ENCODE data around the gene DCLK2. TPM values are rescaled to one million over a fixed set of nuclear protein-coding genes. Genes with fewer than 3 reads are reported as not detected.
A peak's percentile ranks its signal among the peaks of the same experiment; 100 is the strongest.

Gene DCLK2
- total RNA-seq, 1 donor from 2014 or later, result 49.2 TPM

DNA sequence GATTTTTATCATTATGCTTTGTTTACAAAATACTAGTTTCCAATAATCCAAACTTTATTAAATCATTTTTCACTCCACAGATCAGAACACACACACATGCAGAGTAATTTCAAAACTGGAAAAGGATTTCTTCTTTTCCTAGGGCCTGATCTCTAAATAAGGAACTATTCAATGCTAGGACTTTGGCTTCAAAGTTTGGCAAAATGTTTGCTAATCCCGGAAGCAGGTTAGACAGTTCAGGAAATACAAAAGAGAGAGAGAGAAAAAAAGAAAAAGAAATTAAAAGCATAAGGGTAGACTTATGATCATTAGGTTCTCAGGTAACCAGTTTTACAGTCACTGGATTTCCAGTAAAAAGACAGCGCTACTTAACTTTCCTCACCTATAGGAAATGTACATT lies 211.0 kb downstream of the DCLK2 start:
- no peak for DNase-seq (ENCODE audit: low spot score in 2 of 2, unreplicated experiment in 2 of 2)
- Mint-ChIP-seq H3K4me1 (peaks cover 19% of the 10 kb centered on the region), H3K9me3 (peaks cover 5% of the 10 kb centered on the region), H3K27me3 (ENCODE audit: low read depth) (no peaks in the 10 kb centered on the region), H3K4me3 (no peak overlapping the region), H3K36me3 (peaks cover 9% of the 10 kb centered on the region), H3K27ac (peak overlapping the region; percentile 71)
- TF ChIP-seq, protein P1, sequence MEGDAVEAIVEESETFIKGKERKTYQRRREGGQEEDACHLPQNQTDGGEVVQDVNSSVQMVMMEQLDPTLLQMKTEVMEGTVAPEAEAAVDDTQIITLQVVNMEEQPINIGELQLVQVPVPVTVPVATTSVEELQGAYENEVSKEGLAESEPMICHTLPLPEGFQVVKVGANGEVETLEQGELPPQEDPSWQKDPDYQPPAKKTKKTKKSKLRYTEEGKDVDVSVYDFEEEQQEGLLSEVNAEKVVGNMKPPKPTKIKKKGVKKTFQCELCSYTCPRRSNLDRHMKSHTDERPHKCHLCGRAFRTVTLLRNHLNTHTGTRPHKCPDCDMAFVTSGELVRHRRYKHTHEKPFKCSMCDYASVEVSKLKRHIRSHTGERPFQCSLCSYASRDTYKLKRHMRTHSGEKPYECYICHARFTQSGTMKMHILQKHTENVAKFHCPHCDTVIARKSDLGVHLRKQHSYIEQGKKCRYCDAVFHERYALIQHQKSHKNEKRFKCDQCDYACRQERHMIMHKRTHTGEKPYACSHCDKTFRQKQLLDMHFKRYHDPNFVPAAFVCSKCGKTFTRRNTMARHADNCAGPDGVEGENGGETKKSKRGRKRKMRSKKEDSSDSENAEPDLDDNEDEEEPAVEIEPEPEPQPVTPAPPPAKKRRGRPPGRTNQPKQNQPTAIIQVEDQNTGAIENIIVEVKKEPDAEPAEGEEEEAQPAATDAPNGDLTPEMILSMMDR (IDR thresholded peaks at IDR 0.05; ENCODE audit: unreplicated experiment), result no peak

DNA sequence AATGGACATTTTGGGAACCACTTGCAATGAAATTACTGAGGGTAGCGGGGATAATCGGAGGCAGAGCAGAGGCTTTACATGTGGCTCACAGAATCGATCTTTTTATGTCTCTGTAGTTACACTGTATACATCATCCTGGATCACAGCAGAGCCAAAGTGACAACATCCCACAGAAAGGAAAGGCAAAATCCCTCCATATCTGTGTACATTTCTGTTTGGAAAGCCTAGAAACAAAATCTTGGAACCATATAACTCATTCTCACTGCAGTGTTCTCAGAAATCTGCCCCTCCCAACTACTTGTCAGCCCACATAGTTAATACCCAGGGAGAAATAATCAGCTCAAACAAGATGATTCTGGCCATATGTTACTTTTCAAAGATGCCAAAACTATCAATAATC lies 211.6 kb downstream of the DCLK2 start:
- Mint-ChIP-seq H3K36me3 (peaks cover 9% of the 10 kb centered on the region), H3K9me3 (peaks cover 5% of the 10 kb centered on the region), H3K27me3 (ENCODE audit: low read depth) (no peaks in the 10 kb centered on the region), H3K4me3 (no peak overlapping the region), H3K27ac (peak overlapping the region; percentile 77), H3K4me1 (peaks cover 19% of the 10 kb centered on the region)
- DNase-seq (ENCODE audit: low spot score in 2 of 2, unreplicated experiment in 2 of 2), result no peak
- TF ChIP-seq, protein P1 (IDR thresholded peaks at IDR 0.05; ENCODE audit: unreplicated experiment), result no peak

DNA sequence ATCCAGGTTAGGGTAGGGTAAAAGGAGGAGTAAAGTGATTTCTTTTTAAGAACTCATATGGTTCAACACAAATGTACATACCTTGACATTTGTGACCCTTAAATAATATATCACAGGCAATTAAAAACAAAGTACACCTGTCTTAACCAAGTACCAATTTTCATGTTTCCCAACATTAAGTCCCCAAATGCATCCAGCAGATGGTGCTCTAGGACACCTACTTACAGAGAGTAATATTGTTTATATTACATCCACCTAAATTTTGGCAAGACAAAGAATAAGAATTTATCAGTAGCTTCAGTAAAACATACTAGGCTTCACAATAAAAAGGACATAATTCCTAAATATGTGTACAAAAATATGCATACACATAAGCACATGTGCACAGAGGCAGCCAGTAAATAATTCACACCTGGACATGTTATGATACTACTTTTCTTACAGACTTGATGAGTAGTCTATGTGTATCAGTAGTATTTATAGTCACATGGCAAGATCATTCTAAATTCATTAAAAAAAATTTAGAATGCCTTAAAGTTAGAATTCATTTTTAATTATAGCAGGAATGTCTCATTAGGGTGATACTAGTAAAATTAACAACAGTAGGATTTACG lies 219.7 kb downstream of the DCLK2 start:
- Mint-ChIP-seq H3K4me3 (no peak overlapping the region), H3K27me3 (ENCODE audit: low read depth) (no peaks in the 10 kb centered on the region), H3K9me3 (no peaks in the 10 kb centered on the region), H3K36me3 (no peaks in the 10 kb centered on the region), H3K4me1 (peaks cover 16% of the 10 kb centered on the region), H3K27ac (peak overlapping the region; percentile 23)
- no peak for DNase-seq (ENCODE audit: low spot score in 2 of 2, unreplicated experiment in 2 of 2)
- TF ChIP-seq, protein P1 (IDR thresholded peaks at IDR 0.05; ENCODE audit: unreplicated experiment), result peak; percentile 54

DNA sequence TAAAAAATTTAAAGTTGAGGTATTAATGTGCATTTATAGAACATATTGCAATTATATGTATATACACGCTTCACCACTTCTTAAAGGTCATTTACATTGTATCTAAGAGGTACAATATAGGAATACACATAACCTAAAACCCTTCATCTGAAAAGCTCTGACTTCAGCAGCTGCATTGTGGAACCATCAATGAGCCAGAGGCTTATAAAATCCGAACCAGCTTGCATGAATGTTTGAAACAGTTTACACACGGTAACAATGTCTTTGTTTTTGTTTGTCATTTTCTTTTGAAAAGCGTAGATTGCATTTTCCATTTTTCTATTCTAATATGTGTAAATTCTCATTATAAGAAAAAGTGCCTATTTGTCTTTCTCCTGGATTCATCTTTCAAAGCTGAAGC lies 221.6 kb downstream of the DCLK2 start:
- H3K36me3 Mint-ChIP-seq, result no peaks in the 10 kb centered on the region
- TF ChIP-seq, protein P1 (IDR thresholded peaks at IDR 0.05; ENCODE audit: unreplicated experiment), result no peak
- no peak overlapping the region for H3K4me3 Mint-ChIP-seq
- peaks cover 18% of the 10 kb centered on the region for H3K4me1 Mint-ChIP-seq
- no peak overlapping the region for H3K27ac Mint-ChIP-seq
- H3K9me3 Mint-ChIP-seq, result no peaks in the 10 kb centered on the region
- no peak for DNase-seq (ENCODE audit: low spot score in 2 of 2, unreplicated experiment in 2 of 2)
- no peaks in the 10 kb centered on the region for H3K27me3 Mint-ChIP-seq (ENCODE audit: low read depth)

DNA sequence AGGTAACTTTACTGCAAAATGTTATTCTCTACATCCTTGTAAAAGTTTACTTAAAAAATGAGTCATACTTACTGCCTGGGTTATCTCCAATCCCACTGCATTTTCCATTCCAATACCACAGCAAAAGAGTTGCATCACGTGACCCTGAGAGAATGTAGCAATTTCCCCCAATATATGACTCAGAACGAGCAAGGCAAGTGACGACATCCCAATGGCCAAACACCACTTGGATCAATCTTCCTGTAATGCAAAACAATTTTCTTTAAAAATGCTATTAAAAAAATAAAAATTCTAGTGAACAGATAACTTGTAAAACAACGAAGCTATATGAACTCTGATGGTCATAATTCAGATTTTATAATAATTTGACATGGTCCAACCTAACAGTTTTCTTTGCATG lies 224.3 kb downstream of the DCLK2 start:
- H3K27ac Mint-ChIP-seq, result no peak overlapping the region
- peaks cover 26% of the 10 kb centered on the region for H3K4me1 Mint-ChIP-seq
- no peaks in the 10 kb centered on the region for H3K9me3 Mint-ChIP-seq
- H3K36me3 Mint-ChIP-seq, result no peaks in the 10 kb centered on the region
- TF ChIP-seq, protein P1 (IDR thresholded peaks at IDR 0.05; ENCODE audit: unreplicated experiment), result no peak
- no peak for DNase-seq (ENCODE audit: low spot score in 2 of 2, unreplicated experiment in 2 of 2)
- H3K27me3 Mint-ChIP-seq (ENCODE audit: low read depth), result no peaks in the 10 kb centered on the region
- no peak overlapping the region for H3K4me3 Mint-ChIP-seq

DNA sequence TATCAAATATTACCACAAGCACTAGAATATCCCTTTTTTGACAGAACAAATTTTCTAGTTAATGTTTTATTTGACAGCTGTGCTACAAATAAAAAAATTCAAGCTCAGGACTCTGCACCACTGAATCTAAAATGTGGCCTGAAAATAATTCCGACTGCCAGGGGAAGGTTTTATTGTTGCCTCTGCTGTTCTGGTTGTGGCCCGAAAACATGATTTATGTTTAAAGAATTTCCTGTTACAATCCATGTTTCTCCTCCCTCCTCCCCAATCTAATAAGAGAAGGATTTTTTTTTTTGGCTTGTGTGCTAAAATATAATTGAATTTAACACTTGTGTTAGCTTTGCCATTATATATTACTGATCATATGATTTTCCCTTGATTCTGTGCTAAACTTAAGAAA lies 227.8 kb downstream of the DCLK2 start:
- peaks cover 19% of the 10 kb centered on the region for H3K4me1 Mint-ChIP-seq
- H3K27me3 Mint-ChIP-seq (ENCODE audit: low read depth), result no peaks in the 10 kb centered on the region
- TF ChIP-seq, protein P1 (IDR thresholded peaks at IDR 0.05; ENCODE audit: unreplicated experiment), result no peak
- H3K36me3 Mint-ChIP-seq, result no peaks in the 10 kb centered on the region
- H3K9me3 Mint-ChIP-seq, result no peaks in the 10 kb centered on the region
- H3K27ac Mint-ChIP-seq, result peak overlapping the region; percentile 47
- no peak overlapping the region for H3K4me3 Mint-ChIP-seq
- no peak for DNase-seq (ENCODE audit: low spot score in 2 of 2, unreplicated experiment in 2 of 2)
